GM12891 (cell line): ENCODE results near the gene MBD6.
A peak's percentile ranks its signal among the peaks of the same experiment; 100 is the strongest.

Source experiments
- DNase-seq: peaks from one replicate; pipeline ENCODE4 v3.0.0; 2011; ENCODE audit warnings: low spot score; ENCODE audit not compliant: insufficient read length
- FAIRE-seq: peaks from 2 replicates; lab custom pipeline; 2011; peaks lifted over from hg19 to GRCh38; lab: Jason Lieb, UNC
- PAX5 ChIP-seq: IDR thresholded peaks from 2 replicates; pipeline ENCODE4 v1.6.1; 2011; ENCODE audit warnings: low read length, moderate library complexity, mild to moderate bottlenecking; ENCODE audit not compliant: insufficient read depth, severe bottlenecking
- POLR2A ChIP-seq: IDR thresholded peaks from 2 replicates; pipeline ENCODE4 v1.6.1; 2011; ENCODE audit warnings: low read depth, low read length, control low read depth
- POLR2AphosphoS5 ChIP-seq: IDR thresholded peaks from 2 replicates; pipeline ENCODE4 v1.6.1; 2011; ENCODE audit warnings: low read depth, low read length, control low read depth
- POU2F2 ChIP-seq: IDR thresholded peaks from 2 replicates; pipeline ENCODE4 v1.6.1; 2011; ENCODE audit warnings: low read depth, mild to moderate bottlenecking, control low read depth, low read length, moderate library complexity
- SPI1 ChIP-seq: IDR thresholded peaks from 2 replicates; pipeline ENCODE4 v1.6.1; 2011; ENCODE audit warnings: low read depth, low read length, control low read depth
- TAF1 ChIP-seq: IDR thresholded peaks from 2 replicates; pipeline ENCODE4 v1.6.1; 2011; ENCODE audit warnings: low read depth, low read length, control low read depth

Gene MBD6

DNA sequence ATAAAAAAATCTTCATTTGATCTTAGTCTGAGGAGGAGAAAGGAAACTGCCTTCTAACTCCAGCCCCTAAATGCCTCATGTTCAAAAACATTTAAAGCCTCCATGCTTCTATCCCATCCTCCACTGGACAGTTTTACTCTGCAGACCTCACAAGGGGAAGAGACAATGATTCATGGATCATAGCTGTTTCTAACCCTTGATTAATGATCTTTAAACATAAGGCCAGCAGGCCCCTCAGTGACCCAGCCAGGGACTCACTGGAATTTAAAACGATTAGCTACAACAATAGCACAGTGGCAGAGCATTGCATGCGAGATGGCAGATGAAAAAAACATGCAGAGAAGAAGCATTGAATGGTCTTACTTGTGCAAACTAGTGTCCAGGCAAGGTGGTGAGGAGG lies 18.4 kb downstream of the MBD6 start:
- DNase-seq, result no peak
- no peak for TF ChIP-seq TAF1
- no peak for TF ChIP-seq POU2F2
- no peak for TF ChIP-seq POLR2A
- no peak for TF ChIP-seq POLR2AphosphoS5
- TF ChIP-seq SPI1, result no peak
- no peak for TF ChIP-seq PAX5
- FAIRE-seq, result no peak

GRCh38 chr12:57541717-57542116 lies 19.1 kb downstream of the MBD6 start:
- FAIRE-seq (no peak), DNase-seq (no peak)
- no peak for TF ChIP-seq POLR2A
- TF ChIP-seq POU2F2, result no peak
- TF ChIP-seq SPI1, result no peak
- no peak for TF ChIP-seq PAX5
- no peak for TF ChIP-seq TAF1
- TF ChIP-seq POLR2AphosphoS5, result no peak

GRCh38 chr12:57543581-57543980 lies 21.0 kb downstream of the MBD6 start:
- no peak for DNase-seq
- TF ChIP-seq SPI1 (no peak), POLR2A (no peak), PAX5 (no peak), POU2F2 (no peak), POLR2AphosphoS5 (no peak), TAF1 (no peak)
- FAIRE-seq, result no peak

DNA sequence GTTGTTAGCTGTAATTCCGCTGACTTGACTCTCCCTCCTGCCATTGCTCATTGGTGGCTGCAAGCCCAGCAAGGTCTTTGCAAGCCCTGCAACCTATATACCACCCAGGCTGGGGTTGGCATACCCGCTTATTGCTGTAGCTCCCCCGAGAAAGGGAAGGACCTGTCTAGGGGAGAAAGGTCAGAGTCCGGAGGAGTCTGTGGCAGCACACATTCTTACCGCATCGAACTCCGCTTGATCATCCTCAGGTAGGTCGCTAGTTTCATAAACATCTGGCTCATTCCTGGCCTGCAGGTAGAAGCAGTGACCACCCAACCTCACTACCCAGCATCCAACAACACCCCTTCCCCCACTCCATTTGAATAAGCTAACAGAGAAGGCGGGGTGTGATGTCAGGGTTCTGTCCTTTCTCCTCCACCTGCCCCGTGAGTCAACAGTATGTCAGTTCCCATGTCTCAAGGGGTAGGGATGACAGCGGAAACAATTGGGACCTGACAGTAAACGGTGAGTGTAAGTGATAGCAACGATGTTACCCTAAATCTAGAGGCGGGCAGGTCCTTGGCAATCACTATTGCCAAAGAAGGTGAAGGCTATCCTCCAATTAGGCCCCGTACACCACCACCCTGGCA lies 23.3 kb downstream of the MBD6 start:
- FAIRE-seq (no peak), DNase-seq (no peak)
- TF ChIP-seq SPI1 (no peak), PAX5 (no peak), POLR2A (0 out of 2 replicates have a peak, but pooled peaks have one; percentile 41)

GRCh38 chr12:57546438-57547287 lies 24.0 kb downstream of the MBD6 start, which contains the start of gene DCTN2:
DCTN2 (minus strand) TSS chr12:57547192; CDS start chr12:57547063, 129 bp downstream.
- TF ChIP-seq POLR2AphosphoS5 (0 out of 2 replicates have a peak, but pooled peaks have one; percentile 18), TAF1 (no peak), POU2F2 (no peak), SPI1 (no peak), PAX5 (no peak)
- FAIRE-seq (peak; percentile 96), DNase-seq (peak; percentile 98)

GRCh38 chr12:57547288-57548012 lies 24.8 kb downstream of the MBD6 start:
- DNase-seq, result no peak
- no peak for FAIRE-seq
- TF ChIP-seq POU2F2 (no peak), PAX5 (no peak), POLR2AphosphoS5 (no peak), SPI1 (no peak), TAF1 (no peak), POLR2A (no peak)

DNA sequence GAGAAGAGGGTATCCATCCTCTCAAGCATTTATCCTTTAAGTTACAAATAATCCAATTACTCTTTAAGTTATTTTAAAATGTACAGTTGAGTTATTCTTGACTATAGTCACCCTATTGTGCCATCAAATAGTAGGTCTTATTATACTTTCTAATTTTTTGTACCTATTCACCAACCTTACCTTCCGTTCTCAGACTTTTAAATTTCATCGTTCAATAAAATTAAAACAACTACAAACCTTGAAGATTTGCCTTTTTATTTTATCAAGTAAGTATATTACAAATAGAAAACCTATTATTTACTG lies 25.3 kb downstream of the MBD6 start:
- FAIRE-seq (no peak), DNase-seq (no peak)
- no peak for TF ChIP-seq POLR2AphosphoS5
- TF ChIP-seq POLR2A, result no peak
- no peak for TF ChIP-seq PAX5
- no peak for TF ChIP-seq POU2F2
- no peak for TF ChIP-seq SPI1
- no peak for TF ChIP-seq TAF1

DNA sequence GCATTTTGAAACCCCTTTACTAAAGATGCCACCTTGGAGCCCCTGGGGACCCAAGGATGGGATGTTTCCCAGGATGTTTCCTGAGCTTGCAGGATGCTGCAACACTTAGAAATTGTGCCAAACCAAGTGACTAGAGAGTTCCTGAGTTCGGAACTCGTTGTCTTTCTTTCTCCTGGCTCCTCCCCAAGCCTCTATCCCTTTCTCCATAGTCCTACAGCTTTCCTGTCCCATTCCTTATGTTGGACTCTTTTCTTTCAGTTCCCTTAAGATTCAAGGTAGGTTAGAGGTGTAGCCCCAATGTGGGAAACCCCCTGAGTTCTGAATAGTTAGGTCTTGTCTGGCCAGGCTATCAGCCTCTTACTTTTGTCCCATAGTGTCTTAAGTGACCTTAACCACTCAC lies 25.9 kb downstream of the MBD6 start:
- DNase-seq, result no peak
- TF ChIP-seq SPI1, result no peak
- TF ChIP-seq PAX5, result no peak
- TF ChIP-seq POLR2AphosphoS5, result no peak
- no peak for TF ChIP-seq TAF1
- no peak for TF ChIP-seq POLR2A
- no peak for TF ChIP-seq POU2F2
- FAIRE-seq, result no peak
